ENCODE measurements around the gene GART. TPM values are rescaled to one million over a fixed set of nuclear protein-coding genes. Genes with fewer than 3 reads are reported as not detected.
"Not testable (repeated sequence)": the region's sequence is repeated elsewhere in the genome, so short reads cannot be mapped to it uniquely, and the experiment has no call there.

The GART gene
- 39.0 and 106 TPM in 2 replicates for total RNA-seq (2014; rRNA removed; shearing (Covaris generic))

DNA sequence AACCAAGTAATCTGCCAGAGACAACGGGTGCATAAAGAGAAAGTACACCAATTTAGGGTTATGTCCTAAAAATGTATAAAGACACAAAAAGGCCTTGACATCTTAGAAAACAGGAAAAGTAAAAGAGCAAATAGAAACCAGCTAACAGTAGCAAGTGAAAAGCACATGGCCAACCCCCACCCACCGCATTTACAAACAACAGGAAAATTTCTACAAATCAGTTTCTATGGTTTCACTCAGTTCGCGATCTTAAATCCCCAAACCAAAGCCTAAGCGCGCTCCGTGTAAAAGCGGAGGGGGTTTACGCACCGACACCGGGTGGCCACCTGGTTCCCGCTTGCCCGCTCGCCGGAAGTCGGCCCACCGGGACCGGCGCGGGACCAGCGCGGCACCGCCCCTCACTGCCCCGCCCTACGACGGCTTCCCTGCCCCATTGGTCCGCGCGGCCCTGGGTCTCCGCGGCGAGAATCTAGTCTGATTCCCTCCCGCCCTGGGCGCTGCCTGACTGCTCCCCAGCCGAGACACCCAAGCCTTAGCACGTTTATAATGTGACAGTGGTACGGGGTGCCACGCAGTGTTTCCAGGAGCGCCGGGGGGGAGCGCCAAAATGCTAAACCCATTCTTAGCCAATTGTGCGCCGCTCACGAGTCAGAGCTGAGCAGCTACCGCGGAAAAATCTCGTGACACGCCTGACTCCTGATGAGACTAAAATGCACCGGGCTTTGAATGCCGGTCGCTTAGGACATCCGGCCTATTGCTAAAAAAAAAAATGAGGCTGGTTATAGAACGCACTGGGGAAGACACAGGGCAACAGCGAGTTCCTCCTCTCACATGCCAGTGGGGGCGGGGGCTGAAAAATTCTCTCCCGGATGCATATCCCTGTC is at the start of gene GART:
GART (minus strand) TSS at position 362 of the 884 bp plus-strand sequence. CDS start 2,802 bp downstream, outside the sequence.
- in situ Hi-C loops (cut with HindIII; ENCODE audit: low sequenced_read_pairs), result no loop called here
- peak; percentile 85 for DNase-seq (ENCODE audit: low spot score)

DNA sequence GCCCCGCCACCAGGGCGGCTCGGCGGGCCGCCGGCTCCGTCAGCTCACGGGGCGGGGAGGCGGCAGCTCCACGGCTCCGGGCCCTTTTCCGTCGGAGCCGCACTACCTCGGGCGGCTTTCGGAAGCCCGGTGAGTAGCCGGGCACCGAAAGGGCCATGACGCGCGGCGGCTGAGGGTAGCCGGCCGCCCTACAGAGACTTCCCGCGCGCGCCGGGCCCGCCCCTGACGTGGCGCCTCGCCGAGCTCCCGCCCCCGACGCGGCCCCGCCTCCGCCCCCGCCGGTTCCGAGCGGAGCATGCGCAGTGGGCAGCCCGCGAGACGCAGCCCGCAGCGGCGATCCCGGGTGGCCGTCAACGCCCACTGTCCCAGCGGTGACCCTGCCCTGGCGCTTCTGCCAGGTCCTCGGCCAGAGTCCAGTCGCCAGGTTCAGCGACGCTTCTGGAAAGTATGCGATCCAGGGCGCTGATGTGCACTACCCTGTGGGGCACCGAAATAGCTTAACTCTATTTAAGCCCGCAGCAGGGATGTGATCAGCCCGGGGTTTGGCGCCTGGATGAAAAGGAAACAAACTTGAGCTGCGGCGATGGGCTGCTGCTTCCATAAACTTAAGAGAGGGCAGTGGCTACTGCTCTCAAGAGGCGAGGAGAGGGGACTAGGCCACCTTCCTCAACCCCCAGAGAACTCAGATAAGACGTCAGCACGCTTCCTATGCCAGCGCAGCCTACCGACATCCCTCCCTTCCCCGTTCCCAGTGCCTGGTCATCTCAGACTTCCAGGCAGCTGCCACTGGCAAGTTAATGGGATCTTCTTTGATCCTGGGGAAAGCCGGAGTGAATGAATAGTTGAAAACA is 46.8 kb upstream of the GART start, which contains the start of gene DONSON:
DONSON (minus strand) TSS at position 200 of the 851 bp plus-strand sequence; CDS start at position 157, 43 bp downstream.
- in situ Hi-C loops (cut with HindIII; ENCODE audit: low sequenced_read_pairs), result no loop called here
- peak; percentile 79 for DNase-seq (ENCODE audit: low spot score)

DNA sequence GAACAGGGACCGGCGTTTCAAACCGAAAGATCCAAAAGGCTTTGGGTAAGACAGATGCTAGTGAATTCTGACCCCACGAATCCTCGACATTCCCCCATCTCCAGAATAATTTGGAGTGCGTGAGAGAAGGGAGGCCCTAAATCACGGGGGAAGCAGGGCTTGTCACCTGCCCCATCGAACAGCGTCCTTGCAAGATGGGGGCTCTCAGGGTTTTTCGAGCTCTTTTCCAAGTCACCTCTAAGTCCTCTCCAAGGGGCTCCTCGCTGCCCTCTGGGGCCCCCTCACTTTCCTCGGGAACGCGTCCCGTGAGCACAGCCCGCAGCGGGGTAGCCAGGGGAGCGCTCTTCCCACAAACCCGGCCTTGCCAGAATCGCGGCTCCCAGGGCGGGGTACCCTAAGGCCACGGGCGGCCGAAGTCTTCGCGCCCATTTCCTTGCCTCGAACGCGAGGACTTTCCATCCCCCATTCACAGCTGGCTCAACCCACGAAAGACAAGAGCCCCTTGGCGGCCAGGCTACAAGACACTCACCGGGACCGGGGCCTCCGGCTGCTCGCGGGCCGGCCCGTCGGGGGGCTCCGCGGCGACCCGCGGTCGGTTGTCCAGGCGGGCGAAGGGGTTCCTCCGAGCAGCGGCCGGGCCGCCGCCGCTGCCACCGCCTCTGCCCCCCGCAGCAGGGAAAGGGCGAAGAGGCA is 46.0 kb upstream of the GART start:
- peak; percentile 30 for DNase-seq (ENCODE audit: low spot score)
- in situ Hi-C loops (cut with HindIII; ENCODE audit: low sequenced_read_pairs), result no loop called here

DNA sequence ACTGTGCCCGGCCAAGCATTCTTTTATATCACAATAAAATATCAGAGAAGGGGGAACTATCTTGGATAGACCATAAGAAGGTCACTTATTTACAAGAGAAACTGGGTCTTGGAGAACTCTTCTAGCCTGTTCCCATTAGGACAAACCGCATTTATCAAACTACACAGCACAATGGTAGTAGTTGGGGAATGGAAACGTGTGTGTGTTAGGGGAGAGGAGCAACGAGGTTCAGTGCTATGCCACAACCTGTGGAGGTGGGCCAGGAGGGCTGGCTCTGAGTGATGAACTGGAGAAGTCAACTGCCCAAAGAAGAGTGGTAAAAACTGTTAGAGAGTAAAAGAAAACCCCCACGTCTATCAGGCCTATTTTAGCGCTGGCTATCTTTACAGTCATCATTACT is 45.0 kb upstream of the GART start:
- no peak for DNase-seq (ENCODE audit: low spot score)
- in situ Hi-C loops (cut with HindIII; ENCODE audit: low sequenced_read_pairs), result no loop called here

DNA sequence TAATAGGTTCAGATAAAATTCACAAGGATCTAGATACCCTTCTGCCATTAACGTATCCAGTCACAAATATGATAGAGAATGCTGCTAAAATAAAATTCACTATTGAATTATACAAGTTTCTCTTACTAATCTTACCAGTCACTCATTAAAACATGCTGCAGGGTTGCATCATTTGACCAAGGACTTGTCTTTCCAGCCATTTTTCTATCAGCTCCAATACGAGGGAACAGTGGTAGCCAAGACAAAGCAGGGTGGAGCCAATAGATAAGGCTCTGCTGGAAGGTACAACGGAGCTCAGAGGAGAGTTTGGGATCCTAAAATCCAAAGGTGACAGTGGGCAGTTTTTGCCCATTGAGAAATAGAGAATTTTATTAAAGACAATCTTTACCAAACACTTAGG is 42.5 kb upstream of the GART start:
- in situ Hi-C loops (cut with HindIII; ENCODE audit: low sequenced_read_pairs), result no loop called here
- no peak for DNase-seq (ENCODE audit: low spot score)

DNA sequence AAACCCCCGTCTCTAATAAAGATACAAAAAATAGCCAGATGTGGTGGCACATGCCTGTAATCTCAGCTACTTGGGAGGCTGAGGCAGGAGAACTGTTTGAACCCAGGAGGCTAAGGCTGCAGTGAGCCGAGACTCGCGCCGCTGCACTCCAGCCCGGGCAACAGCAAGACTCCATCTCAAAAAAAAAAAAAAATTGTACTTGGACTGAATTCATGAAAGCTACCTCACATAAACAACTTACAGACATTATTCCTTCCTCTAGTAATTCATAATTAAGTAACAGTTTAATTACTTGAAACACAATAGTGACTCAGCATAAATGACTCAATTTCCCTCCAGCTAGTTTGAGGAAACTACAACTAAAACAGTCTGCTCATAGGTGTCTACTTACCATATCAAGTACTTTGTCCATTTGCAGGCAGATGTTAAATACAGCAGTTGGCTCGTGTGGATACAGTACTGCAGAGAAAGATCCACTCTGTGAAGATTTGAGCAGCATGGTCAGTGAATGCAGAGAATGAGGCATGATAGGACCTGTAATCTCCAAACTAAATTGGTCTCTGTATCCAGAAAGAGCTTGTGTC is 37.1 kb upstream of the GART start:
- DNase-seq (ENCODE audit: low spot score), result no peak
- in situ Hi-C loops (cut with HindIII; ENCODE audit: low sequenced_read_pairs), result no loop called here

DNA sequence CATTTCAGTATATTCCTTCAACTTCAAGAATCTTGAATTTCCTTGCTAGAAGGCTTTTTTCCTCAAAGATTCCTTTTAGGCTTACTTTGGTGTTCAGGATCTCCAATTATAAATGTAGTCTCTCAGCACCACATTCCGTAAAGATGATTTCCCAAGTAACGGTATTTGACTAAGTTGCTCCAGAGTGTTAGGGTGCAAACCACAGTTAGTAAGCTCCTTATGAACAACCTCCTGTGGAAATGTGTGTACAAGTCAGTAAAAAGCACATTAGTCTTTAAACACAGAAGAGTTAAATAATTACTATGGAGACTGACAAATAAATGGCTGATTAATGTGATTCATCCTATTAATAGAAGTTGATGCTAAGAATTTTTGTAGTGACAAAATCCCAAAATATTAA is 36.3 kb upstream of the GART start:
- in situ Hi-C loops (cut with HindIII; ENCODE audit: low sequenced_read_pairs), result no loop called here
- no peak for DNase-seq (ENCODE audit: low spot score)

DNA sequence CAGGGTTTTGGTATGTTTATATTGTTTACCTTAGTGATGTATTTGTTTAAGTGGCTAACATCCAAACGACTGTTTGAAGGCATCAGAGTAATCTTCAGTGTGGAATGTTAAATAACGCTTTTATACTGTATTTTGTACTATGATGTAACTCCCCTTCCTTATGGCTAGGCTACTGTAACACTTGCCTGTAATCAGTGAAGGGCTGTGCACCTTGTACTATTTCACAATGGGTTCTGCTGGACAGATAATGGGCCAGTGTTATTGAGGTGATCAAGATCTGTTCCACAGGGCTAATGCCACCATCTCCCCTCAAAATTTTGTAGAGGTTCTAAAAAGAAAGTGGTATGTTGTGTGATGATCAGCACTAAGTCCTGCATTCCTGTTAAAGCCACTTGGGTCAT is 34.8 kb upstream of the GART start:
- in situ Hi-C loops (cut with HindIII; ENCODE audit: low sequenced_read_pairs), result not testable (repeated sequence)

DNA sequence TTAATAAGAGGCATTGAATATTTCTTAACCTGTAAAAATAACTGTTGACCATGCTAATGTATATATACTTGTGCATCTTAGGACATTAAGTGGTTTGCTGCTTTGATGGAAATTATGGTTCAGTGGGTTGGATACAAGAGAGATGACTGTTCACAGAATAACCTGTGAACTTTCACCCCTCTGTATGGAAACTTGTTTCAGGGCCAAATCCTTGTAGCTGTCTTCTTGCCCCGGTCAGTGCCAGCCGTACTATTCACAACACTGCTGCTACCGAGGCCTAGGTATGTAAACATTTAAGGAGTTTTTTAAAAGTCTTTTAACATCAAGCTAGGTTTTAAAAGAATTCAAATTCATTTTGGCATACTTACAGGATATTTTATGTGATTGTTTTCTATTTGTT is 30.4 kb upstream of the GART start:
- in situ Hi-C loops (cut with HindIII; ENCODE audit: low sequenced_read_pairs), result no loop called here
- no peak for DNase-seq (ENCODE audit: low spot score)

More for the DNA sequence above, 34.8 kb upstream of the GART start:
- not testable (repeated sequence) for DNase-seq (ENCODE audit: low spot score)

DNA sequence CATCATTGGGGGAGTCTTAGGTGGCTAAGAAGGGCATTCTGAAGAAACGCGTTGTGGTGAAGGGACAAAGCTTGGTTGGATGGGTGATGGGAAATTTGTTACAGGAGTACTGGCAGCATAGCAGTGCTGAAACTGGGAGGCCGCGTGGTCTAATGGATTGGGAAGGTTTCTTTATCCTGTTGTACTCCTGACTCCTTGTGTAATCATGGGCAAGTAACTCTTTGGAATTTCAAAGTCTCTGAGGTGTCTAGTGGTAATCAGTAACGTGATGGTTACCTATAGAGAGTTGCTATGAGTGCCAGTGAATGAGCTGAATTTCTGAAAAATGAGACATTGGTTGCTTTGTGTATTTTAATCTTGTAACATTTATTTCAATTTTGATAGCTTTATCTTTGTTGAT is 28.1 kb upstream of the GART start:
- in situ Hi-C loops (cut with HindIII; ENCODE audit: low sequenced_read_pairs), result no loop called here

DNA sequence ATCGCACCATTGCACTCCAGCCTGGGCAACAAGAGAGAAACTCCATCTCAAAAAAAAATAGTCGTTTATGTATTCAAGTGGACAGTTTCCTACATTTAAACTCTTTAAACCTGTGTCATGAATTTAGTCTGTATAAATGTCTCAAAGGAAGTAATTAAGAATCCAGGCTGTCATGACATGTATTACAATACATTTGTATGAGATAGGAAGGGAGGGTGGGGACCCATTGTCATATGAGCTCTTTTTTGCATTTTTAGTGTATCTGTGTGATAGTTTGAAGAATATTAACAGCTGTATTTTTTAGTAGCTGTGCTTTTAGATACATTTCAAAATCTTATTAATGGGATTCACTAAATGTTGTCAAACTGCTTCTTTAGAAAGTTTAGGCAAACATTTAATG is 26.5 kb upstream of the GART start:
- DNase-seq (ENCODE audit: low spot score), result no peak
- in situ Hi-C loops (cut with HindIII; ENCODE audit: low sequenced_read_pairs), result no loop called here

More for the DNA sequence above, 28.1 kb upstream of the GART start:
- DNase-seq (ENCODE audit: low spot score), result no peak

DNA sequence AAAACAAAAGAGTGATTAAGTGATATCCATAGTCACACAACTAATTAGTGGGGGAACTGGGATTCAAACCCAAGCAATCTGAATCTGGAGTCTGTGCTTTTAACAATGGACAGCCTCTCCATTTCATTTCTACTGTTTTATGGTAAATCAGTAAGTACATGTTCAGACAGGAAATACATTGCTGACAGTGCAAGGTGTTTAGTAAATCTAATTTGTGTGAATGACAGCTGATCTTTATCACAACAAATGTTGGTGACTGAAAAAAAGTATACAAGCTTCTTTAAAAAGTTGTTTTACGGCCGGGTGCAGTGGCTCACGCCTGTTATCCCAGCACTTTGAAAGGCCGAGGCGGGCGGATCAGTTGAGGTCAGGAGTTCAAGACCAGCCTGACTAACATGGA is 26.0 kb upstream of the GART start:
- in situ Hi-C loops (cut with HindIII; ENCODE audit: low sequenced_read_pairs), result no loop called here
- DNase-seq (ENCODE audit: low spot score), result no peak

DNA sequence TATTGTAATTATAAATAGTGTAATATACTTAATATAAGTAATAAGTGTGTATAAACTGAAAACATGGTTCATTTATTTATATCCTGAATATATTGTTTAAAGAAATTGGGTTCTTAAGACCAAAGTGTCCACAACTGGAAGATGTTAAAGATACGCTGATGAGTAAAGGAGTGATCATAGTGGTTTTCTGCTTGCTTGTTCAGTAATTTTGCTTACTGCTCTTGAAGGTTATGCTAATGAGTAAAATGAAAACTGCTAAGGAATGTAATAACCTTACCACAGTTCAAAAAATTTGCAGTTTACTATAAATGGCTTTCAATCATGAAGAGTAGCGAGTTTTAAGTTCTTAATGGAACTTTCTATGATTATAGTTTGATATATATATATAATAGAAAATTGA is 24.6 kb upstream of the GART start:
- in situ Hi-C loops (cut with HindIII; ENCODE audit: low sequenced_read_pairs), result no loop called here
- no peak for DNase-seq (ENCODE audit: low spot score)

DNA sequence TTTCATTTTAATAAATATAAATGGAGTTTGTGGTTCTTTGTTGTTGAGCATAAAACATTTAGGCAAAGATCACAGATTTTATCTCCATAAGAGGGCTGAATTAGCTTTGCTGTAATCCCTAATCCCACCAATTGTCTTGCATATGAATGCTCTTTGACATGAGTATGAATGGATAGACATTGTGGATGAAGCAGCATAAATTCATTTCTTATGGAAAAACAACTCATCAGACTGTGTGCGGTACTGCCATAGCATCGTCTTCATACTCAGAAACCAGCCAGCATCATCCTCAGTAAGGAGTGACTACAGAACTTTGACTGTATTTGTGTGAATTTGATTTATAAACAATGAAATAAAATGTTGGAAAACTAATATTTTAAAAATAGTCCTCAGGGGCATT is 20.5 kb upstream of the GART start:
- DNase-seq (ENCODE audit: low spot score), result no peak
- in situ Hi-C loops (cut with HindIII; ENCODE audit: low sequenced_read_pairs), result no loop called here

DNA sequence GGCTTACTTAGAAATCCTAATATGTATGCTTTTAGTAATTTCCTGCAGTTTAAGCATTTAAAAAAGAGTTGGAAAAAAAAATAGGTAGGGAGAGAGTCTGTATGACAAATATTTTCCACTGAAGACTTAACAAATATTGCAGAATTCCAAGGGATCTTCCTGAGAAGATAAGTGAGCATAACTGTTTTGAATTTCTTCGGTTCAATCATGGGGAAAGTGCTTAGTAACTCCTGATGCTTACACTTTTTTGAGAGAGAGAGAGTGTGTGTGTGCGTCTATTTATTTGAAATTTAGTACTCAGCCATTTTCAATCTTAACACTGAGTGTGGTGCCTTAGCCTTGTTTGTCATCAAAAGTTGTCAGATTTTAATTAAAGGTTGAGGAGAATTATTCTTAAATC is 19.5 kb upstream of the GART start:
- no peak for DNase-seq (ENCODE audit: low spot score)
- in situ Hi-C loops (cut with HindIII; ENCODE audit: low sequenced_read_pairs), result no loop called here

DNA sequence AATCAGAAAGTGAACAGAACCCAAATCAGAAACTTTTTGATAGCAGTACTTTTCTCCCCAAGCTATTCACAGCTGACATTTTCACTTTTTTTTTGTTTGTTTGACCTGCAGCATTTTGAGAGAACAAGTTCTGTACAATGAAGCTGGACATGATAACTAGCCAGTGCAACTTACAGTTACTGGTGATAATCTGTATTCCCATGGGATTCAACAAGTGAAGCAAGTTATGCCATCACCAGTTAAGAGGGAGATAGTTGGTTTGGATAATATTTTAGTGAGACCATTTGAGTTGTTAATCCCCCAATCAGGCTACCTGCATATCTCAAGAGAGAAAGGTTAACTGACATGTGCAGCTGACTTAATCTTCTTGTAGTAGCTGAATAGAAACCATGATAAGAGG is 19.0 kb upstream of the GART start:
- in situ Hi-C loops (cut with HindIII; ENCODE audit: low sequenced_read_pairs), result no loop called here
- DNase-seq (ENCODE audit: low spot score), result no peak

DNA sequence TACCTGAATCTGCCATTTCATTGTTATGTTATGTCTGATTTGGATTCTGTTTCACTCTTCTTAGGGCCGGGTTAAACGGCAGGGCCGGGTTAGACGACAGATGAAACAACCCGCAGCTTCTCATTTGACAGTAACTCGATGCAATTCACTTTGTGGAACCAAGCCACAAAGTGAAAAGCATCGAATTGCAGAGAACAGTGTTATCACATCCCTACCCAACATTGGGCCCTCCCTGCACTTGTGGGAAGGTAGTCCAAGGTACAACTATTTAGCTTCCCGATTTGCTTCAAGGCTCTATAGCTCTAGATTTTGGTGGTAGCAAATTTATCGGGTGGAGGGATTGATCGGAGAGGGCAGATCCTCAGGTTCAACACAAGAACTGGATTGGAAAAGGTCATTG is 17.9 kb upstream of the GART start:
- in situ Hi-C loops (cut with HindIII; ENCODE audit: low sequenced_read_pairs), result no loop called here
- no peak for DNase-seq (ENCODE audit: low spot score)

DNA sequence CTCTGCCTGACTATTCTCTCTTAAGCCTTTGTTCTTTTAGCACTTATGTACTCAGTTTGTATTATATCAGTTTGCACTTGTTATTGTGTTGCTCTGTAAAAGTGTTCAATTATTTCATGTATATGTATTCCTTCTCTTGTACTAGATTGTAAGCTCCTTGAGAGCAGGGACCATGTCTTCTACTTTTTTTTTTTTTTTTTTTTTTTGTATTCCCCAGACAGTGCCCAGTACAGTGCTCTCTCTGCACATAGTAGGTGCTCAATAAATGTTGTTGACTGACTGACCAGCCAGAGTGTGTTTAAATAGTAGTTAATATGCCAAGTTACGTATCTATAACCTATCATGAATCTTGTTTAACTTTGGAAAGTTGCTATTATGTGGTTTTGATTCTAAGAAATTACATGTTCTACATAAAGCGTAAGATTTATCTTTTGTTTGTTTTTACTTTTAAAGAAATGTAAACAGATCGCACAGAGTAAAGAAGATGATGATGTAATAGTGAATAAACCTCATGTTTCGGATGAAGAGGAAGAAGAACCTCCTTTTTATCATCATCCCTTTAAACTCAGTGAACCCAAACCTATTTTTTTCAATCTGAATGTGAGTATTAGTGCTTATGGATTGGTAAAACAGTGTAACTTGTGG is 17.0 kb upstream of the GART start:
- in situ Hi-C loops (cut with HindIII; ENCODE audit: low sequenced_read_pairs), result no loop called here

DNA sequence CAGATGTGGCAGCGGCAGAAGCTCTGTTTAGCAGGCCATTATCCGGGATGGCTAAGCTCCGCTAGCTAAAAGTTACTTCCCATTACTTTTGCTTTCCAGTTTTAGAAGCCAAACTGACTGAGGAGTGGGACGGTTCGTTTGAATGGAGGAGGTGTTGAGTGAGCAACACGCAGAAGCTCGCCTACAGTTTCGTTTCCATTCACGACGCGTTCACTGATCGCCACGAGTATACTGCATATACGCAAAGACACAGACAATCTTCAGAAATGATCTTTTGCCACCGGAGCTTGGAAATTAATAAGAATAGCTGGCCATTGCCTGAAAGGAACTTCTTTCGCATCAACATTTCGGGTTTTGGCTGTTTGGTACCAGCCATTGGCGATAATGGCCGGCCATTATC is 15.5 kb upstream of the GART start:
- in situ Hi-C loops (cut with HindIII; ENCODE audit: low sequenced_read_pairs), result no loop called here
- no peak for DNase-seq (ENCODE audit: low spot score)

More for the DNA sequence above, 17.0 kb upstream of the GART start:
- DNase-seq (ENCODE audit: low spot score), result no peak
